C4-2B (cell line): Measurements from ENCODE around the gene NEUROG3.

Experiments
- CTCF ChIP-seq: fragments of 450-650 bp; conservative IDR thresholded peaks from 2 replicates; pipeline ENCODE4 v1.5.1; 2017; ENCODE audit warnings: mild to moderate bottlenecking
- ZFX ChIP-seq: fragments of 450-650 bp; IDR thresholded peaks from 2 replicates; pipeline ENCODE4 v1.6.1; 2017

DNA sequence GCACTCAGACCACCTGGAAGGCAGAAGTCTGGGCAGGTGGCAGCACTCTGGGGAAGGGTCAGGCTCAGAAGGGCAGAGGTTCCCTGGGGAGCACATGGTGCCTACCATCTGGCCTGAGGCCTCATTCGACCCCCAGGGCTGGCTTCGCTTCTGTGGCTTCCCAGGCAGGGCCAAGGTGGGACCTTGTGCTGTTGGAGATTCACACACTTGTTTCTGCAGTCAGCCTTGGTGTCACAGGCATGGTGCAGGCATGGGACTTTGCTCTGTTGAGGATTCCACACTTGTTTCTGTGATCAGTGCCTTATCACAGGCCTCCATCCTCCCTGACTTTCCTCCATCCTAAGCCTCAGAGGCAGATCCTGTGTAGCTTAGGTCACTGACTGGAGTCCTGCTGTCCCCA, 45.5 kb upstream of the NEUROG3 start:
- no peak for TF ChIP-seq CTCF
- no peak for TF ChIP-seq ZFX
